A673 (cell line): Measurements from ENCODE around the gene MED13. TPM values are rescaled to one million over a fixed set of nuclear protein-coding genes. Genes with fewer than 3 reads are reported as not detected.
A peak's percentile ranks its signal among the peaks of the same experiment; 100 is the strongest.

Experiments
- BruUV-seq: library from RNA; stranded (reverse); fragments of 400-500 nt; replicated peaks from 2 replicates; lab custom pipeline; 2021; lab: Mats Ljungman, UMichigan
- CTCF ChIA-PET: fragments of 300-600 bp; sonication (Branson Sonifier 250); formaldehyde crosslinking; loops from one replicate; lab custom pipeline; 2022; ENCODE audit warnings: antibody characterized with exemption; lab: Charles Lee
- POLR2A ChIA-PET: fragments of 300-600 bp; sonication (Branson Sonifier 250); formaldehyde crosslinking; loops from one replicate; lab custom pipeline; 2022; ENCODE audit warnings: antibody characterized with exemption; ENCODE audit not compliant: low non-redundant PET; lab: Charles Lee
- DNase-seq: peaks from one replicate; pipeline ENCODE4 v3.0.0-alpha.2; 2015; ENCODE audit warnings: low spot score
- H3K27ac ChIP-seq: fragments of 200-600 bp; sonication (generic); 2 replicates; pipeline ENCODE4 v1.5.1; 2016; ENCODE audit warnings: mixed run types, low read depth, mild to moderate bottlenecking, mixed read lengths, antibody characterized with exemption, low read length; ENCODE audit not compliant: poor library complexity, severe bottlenecking
- H3K27me3 ChIP-seq: fragments of 200-600 bp; sonication (generic); replicated peaks from 2 replicates; pipeline ENCODE4 v1.6.1; 2017; ENCODE audit warnings: mixed run types, low read depth, mild to moderate bottlenecking, mixed read lengths, antibody characterized with exemption, low read length; ENCODE audit not compliant: insufficient read depth, poor library complexity
- H3K36me3 ChIP-seq: fragments of 200-600 bp; sonication (generic); 2 replicates; pipeline ENCODE4 v1.6.1; 2016; ENCODE audit warnings: mixed run types, mild to moderate bottlenecking, mixed read lengths, antibody characterized with exemption, low read length; ENCODE audit not compliant: insufficient read depth, poor library complexity, severe bottlenecking
- H3K4me1 ChIP-seq: fragments of 200-600 bp; sonication (generic); 2 replicates; pipeline ENCODE4 v1.6.1; 2017; ENCODE audit warnings: mixed run types, mild to moderate bottlenecking, mixed read lengths, antibody characterized with exemption, low read length; ENCODE audit not compliant: insufficient read depth, poor library complexity, severe bottlenecking
- H3K4me3 ChIP-seq: fragments of 200-600 bp; sonication (generic); 2 replicates; pipeline ENCODE4 v1.5.1; 2016; ENCODE audit warnings: low read depth, mixed run types, mild to moderate bottlenecking, mixed read lengths, low read length; ENCODE audit not compliant: poor library complexity, severe bottlenecking
- H3K9me3 ChIP-seq: fragments of 200-600 bp; sonication (generic); 2 replicates; pipeline ENCODE4 v1.6.1; 2016; ENCODE audit warnings: mixed run types, low read depth, mild to moderate bottlenecking, mixed read lengths, antibody characterized with exemption, low read length; ENCODE audit not compliant: poor library complexity, severe bottlenecking
- CTCF ChIP-seq: fragments of 300-800, 200-600 bp; sonication (generic); conservative IDR thresholded peaks from 2 replicates; pipeline ENCODE4 v1.5.1; 2017; ENCODE audit warnings: low read depth, mild to moderate bottlenecking, antibody characterized with exemption, low read length, moderate library complexity, mixed read lengths
- EZH2 ChIP-seq: fragments of 200-600 bp; sonication (generic); IDR thresholded peaks from 2 replicates; pipeline ENCODE4 v1.6.1; 2017; ENCODE audit warnings: borderline replicate concordance, low read depth, mild to moderate bottlenecking, mixed read lengths, antibody characterized with exemption, low read length; ENCODE audit not compliant: poor library complexity, severe bottlenecking
- intact Hi-C: fragments of 100-400 bp; cut with micrococcal nuclease; formaldehyde crosslinking; loops from one replicate; pipeline ENCODE4 v1.10.0; 2022; ENCODE audit not compliant: unreplicated experiment
- total RNA-seq: library from RNA; stranded (reverse); gene quantifications from 2 replicates; pipeline ENCODE4 v1.2.3, GENCODE V29; 2021

MED13 gene
- total RNA-seq, 1 experiment from 2014 or later, result 65.0 TPM

GRCh38 chr17:62064029-62064790, 868 bp downstream of the MED13 start:
- BruUV-seq, result no TSS peak
- ChIA-PET CTCF (no interaction called here), POLR2A (no interaction called here)
- intact Hi-C loops, result loop anchor here (2.0 kb wide), 1 partner anchor 45 kb away; no protein-coding TSS in a partner anchor
- H3K4me3 ChIP-seq, result peak overlapping the region; percentile 89
- peaks cover 24% of the 10 kb centered on the region for H3K4me1 ChIP-seq
- DNase-seq, result peak; percentile 14
- H3K27ac ChIP-seq, result peak overlapping the region; percentile 37
- H3K9me3 ChIP-seq, result no peaks in the 10 kb centered on the region
- no peak for TF ChIP-seq CTCF
- no peak for TF ChIP-seq EZH2
- H3K36me3 ChIP-seq, result peaks cover 29% of the 10 kb centered on the region
- H3K27me3 ChIP-seq, result no peaks in the 10 kb centered on the region

- Histone ChIP-seq H3K9me3 (no peaks in the 10 kb centered on the region), H3K27ac (peak overlapping the region; percentile 24), H3K36me3 (peaks cover 37% of the 10 kb centered on the region), H3K4me1 (peaks cover 24% of the 10 kb centered on the region), H3K27me3 (no peaks in the 10 kb centered on the region), H3K4me3 (peak overlapping the region; percentile 89)
- ChIA-PET POLR2A (no interaction called here), CTCF (no interaction called here)
- peak; percentile 8 for DNase-seq
- intact Hi-C loops, result no loop called here
- BruUV-seq, result no TSS peak
- no peak for TF ChIP-seq EZH2
- TF ChIP-seq CTCF, result no peak
These were observed 2.1 kb downstream of the MED13 start for GRCh38 chr17:62062944-62063343.

DNA sequence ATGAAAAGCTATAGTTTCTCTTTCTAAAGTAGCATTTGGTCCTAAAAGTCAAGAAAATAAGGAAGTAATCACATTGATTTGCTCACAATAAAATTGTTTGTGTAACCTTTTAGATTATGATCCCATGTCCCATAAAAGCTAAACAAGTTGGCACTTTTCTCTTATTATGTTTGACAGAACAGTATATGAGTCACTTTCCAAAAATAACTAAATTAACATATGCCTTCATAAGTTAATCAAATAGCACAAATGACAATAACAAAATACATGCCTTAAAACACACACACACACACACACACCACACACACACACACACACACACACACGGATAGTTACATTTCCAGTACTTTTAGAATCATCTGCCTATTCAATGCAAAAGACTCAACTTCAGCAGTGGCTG, 2.8 kb downstream of the MED13 start:
- Histone ChIP-seq H3K27ac (no peak overlapping the region), H3K27me3 (no peaks in the 10 kb centered on the region), H3K4me3 (peak overlapping the region; percentile 89), H3K4me1 (peaks cover 27% of the 10 kb centered on the region), H3K9me3 (no peaks in the 10 kb centered on the region), H3K36me3 (peaks cover 42% of the 10 kb centered on the region)
- BruUV-seq, result no TSS peak
- CTCF ChIA-PET, result no interaction called here
- no peak for DNase-seq
- intact Hi-C loops, result no loop called here
- TF ChIP-seq CTCF (no peak), EZH2 (no peak)
- POLR2A ChIA-PET, result no interaction called here
